NCI-H128 (cell line): ENCODE data around the gene S1PR2.
A peak's percentile ranks its signal among the peaks of the same experiment; 100 is the strongest.
"Not testable (repeated sequence)": the region's sequence is repeated elsewhere in the genome, so short reads cannot be mapped to it uniquely, and the experiment has no call there.

Source experiments
- DNase-seq: peaks from one replicate; lab custom pipeline; 2025; ENCODE audit not compliant: unreplicated experiment; lab: John Stamatoyannopoulos, UW

Gene S1PR2

GRCh38 chr19:10255358-10255757 lies 24.2 kb upstream of the S1PR2 start:
- DNase-seq = no peak

- no peak for DNase-seq
Measured at GRCh38 chr19:10254244-10254643, 23.1 kb upstream of the S1PR2 start.

GRCh38 chr19:10252707-10253106 lies 21.6 kb upstream of the S1PR2 start:
- DNase-seq = no peak

- DNase-seq = peak; percentile 95
Measured at GRCh38 chr19:10251792-10252694, 20.9 kb upstream of the S1PR2 start, which contains the start of gene MRPL4. Gene MRPL4 (plus strand): TSS chr19:10252214. CDS start chr19:10252254, 40 bp downstream.

- no peak for DNase-seq
Measured at GRCh38 chr19:10246511-10246910, 15.4 kb upstream of the S1PR2 start.

- no peak for DNase-seq
Measured at GRCh38 chr19:10245189-10245939, 14.2 kb upstream of the S1PR2 start.

GRCh38 chr19:10243606-10244005 lies 12.5 kb upstream of the S1PR2 start:
- DNase-seq = no peak

GRCh38 chr19:10241826-10242449 lies 10.8 kb upstream of the S1PR2 start:
- DNase-seq = not testable (repeated sequence)

- no peak for DNase-seq
Measured at GRCh38 chr19:10238172-10238783, 7.1 kb upstream of the S1PR2 start.

GRCh38 chr19:10237702-10238101 lies 6.6 kb upstream of the S1PR2 start:
- no peak for DNase-seq

- not testable (repeated sequence) for DNase-seq
Measured at GRCh38 chr19:10235409-10235808, 4.3 kb upstream of the S1PR2 start.

- no peak for DNase-seq
Measured at GRCh38 chr19:10235003-10235402, 3.9 kb upstream of the S1PR2 start.

- DNase-seq = no peak
Measured at GRCh38 chr19:10233946-10234345, 2.8 kb upstream of the S1PR2 start.

- DNase-seq = no peak
Measured at GRCh38 chr19:10231612-10232228, 589 bp upstream of the S1PR2 start.

- DNase-seq = no peak
Measured at GRCh38 chr19:10230173-10230860, 814 bp downstream of the S1PR2 start.

GRCh38 chr19:10228920-10229319 lies 2.2 kb downstream of the S1PR2 start:
- no peak for DNase-seq

- no peak for DNase-seq
Measured at GRCh38 chr19:10228393-10228792, 2.7 kb downstream of the S1PR2 start.

- DNase-seq = no peak
Measured at GRCh38 chr19:10227026-10227971, 3.8 kb downstream of the S1PR2 start.
